GM23338 (cell line): ENCODE results near the gene C1orf216.

Source experiments
- CREB1 ChIP-seq: fragments of 250-450 bp; sonication (Bioruptor Pico); IDR thresholded peaks from 2 replicates; pipeline ENCODE4 v1.5.0; 2020; ENCODE audit warnings: low read depth, mild to moderate bottlenecking, moderate library complexity
- CTCF ChIP-seq, 2 experiments: fragments of 200-600 bp in 1 of 2; sonication (generic) in 1 of 2; conservative IDR thresholded peaks; 2 replicates each; pipeline versions ENCODE4 v1.5.1 to v1.6.1; 2016 to 2017; ENCODE audit warnings: antibody characterized with exemption in 2 of 2, low read depth in 2 of 2, mild to moderate bottlenecking in 2 of 2, moderate library complexity in 1 of 2
- ETS1 ChIP-seq: IDR thresholded peaks from 2 replicates; pipeline ENCODE4 v1.6.1; 2016; ENCODE audit warnings: antibody characterized with exemption
- EZH2 ChIP-seq: fragments of 200-600 bp; sonication (generic); IDR thresholded peaks from one replicate; pipeline ENCODE4 v1.8.0; 2017; ENCODE audit warnings: antibody characterized with exemption, mild to moderate bottlenecking, low read depth; ENCODE audit not compliant: unreplicated experiment
- EZH2phosphoT487 ChIP-seq: fragments of 200-600 bp; sonication (generic); IDR thresholded peaks from one replicate; pipeline ENCODE4 v1.8.1; 2018; ENCODE audit warnings: antibody characterized with exemption; ENCODE audit not compliant: unreplicated experiment
- JUNB ChIP-seq: IDR thresholded peaks from one replicate; pipeline ENCODE4 v1.6.1; 2016; ENCODE audit warnings: antibody characterized with exemption; ENCODE audit not compliant: unreplicated experiment
- NANOG ChIP-seq: IDR thresholded peaks from 2 replicates; pipeline ENCODE4 v1.6.1; 2016; ENCODE audit warnings: antibody characterized with exemption, borderline replicate concordance
- POLR2AphosphoS5 ChIP-seq: IDR thresholded peaks from 2 replicates; pipeline ENCODE4 v1.6.1; 2016; ENCODE audit warnings: antibody characterized with exemption, low read depth
- REST ChIP-seq: IDR thresholded peaks from one replicate; pipeline ENCODE4 v1.6.1; 2018; ENCODE audit warnings: antibody characterized with exemption; ENCODE audit not compliant: unreplicated experiment
- STAT1 ChIP-seq: IDR thresholded peaks from one replicate; pipeline ENCODE4 v1.6.1; 2016; ENCODE audit warnings: antibody characterized with exemption; ENCODE audit not compliant: unreplicated experiment
- ZNF114 ChIP-seq: fragments of 250-450 bp; sonication (Bioruptor Pico); IDR thresholded peaks from 2 replicates; pipeline ENCODE4 v1.5.0; 2020; ENCODE audit warnings: mild to moderate bottlenecking, moderate library complexity
- ZNF331 ChIP-seq: fragments of 250-450 bp; sonication (Bioruptor Pico); IDR thresholded peaks from 2 replicates; pipeline ENCODE4 v1.5.0; 2020; ENCODE audit warnings: low read depth, mild to moderate bottlenecking, moderate library complexity
- ZNF462 ChIP-seq: fragments of 250-450 bp; sonication (Bioruptor Pico); IDR thresholded peaks from 2 replicates; pipeline ENCODE4 v1.5.0; 2020; ENCODE audit warnings: mild to moderate bottlenecking, moderate library complexity

GRCh38 chr1:35688161-35688560, 30.5 kb downstream of the C1orf216 start:
- no peak for TF ChIP-seq POLR2AphosphoS5
- TF ChIP-seq CTCF (conservative IDR thresholded peaks at IDR 0.05; ENCODE audit: low read depth in 2 of 2): no peak
- TF ChIP-seq EZH2phosphoT487: no peak
- no peak for TF ChIP-seq EZH2
- TF ChIP-seq REST: no peak
- TF ChIP-seq NANOG: no peak
- TF ChIP-seq CREB1 (CRISPR knock-in tag): no peak
- no peak for TF ChIP-seq ZNF114 (CRISPR knock-in tag)
- TF ChIP-seq JUNB: no peak
- no peak for TF ChIP-seq ZNF331 (CRISPR knock-in tag)
- no peak for TF ChIP-seq ETS1
- no peak for TF ChIP-seq STAT1
- no peak for TF ChIP-seq ZNF462 (CRISPR knock-in tag)
